OCI-LY1 (cell line): ENCODE measurements around the gene NIPAL3.

Source experiments
- EZH2 ChIP-seq: fragments of 200-600 bp; sonication (generic), shearing (Covaris generic); IDR thresholded peaks from 2 replicates; pipeline ENCODE4 v1.8.0; 2017; ENCODE audit warnings: borderline replicate concordance, mixed run types, mild to moderate bottlenecking, antibody characterized with exemption, low read length, moderate library complexity, mixed read lengths
- TF ChIP-seq, protein P1 (sequence below): fragments of 200-600 bp; sonication (generic), shearing (Covaris generic); IDR thresholded peaks from 2 replicates; pipeline ENCODE4 v1.5.1; 2017; ENCODE audit warnings: mild to moderate bottlenecking, antibody characterized with exemption, low read length, moderate library complexity, mixed read lengths

DNA sequence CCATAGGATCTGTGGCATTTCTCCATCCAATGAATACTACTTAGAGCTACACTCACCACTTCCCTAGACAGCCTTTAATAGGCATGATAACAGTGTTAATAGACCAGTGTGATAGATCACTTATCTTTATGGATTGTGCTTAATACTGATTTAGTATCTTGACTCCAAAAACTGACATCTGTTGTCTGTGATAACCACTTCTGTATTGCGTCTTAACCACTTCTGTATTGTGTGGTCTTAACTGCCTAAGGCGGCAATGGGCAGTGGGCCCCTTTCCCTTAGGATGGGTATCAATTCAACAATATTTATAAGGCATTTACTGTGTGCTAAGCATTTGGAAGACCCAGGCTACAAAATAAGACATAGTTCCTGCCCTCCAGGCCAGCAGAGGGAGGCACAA lies 55.0 kb downstream of the NIPAL3 start:
- TF ChIP-seq, protein P1, sequence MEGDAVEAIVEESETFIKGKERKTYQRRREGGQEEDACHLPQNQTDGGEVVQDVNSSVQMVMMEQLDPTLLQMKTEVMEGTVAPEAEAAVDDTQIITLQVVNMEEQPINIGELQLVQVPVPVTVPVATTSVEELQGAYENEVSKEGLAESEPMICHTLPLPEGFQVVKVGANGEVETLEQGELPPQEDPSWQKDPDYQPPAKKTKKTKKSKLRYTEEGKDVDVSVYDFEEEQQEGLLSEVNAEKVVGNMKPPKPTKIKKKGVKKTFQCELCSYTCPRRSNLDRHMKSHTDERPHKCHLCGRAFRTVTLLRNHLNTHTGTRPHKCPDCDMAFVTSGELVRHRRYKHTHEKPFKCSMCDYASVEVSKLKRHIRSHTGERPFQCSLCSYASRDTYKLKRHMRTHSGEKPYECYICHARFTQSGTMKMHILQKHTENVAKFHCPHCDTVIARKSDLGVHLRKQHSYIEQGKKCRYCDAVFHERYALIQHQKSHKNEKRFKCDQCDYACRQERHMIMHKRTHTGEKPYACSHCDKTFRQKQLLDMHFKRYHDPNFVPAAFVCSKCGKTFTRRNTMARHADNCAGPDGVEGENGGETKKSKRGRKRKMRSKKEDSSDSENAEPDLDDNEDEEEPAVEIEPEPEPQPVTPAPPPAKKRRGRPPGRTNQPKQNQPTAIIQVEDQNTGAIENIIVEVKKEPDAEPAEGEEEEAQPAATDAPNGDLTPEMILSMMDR: no peak
- TF ChIP-seq EZH2: no peak
